ENCODE results near the gene SLC6A4. TPM values are rescaled to one million over a fixed set of nuclear protein-coding genes. Genes with fewer than 3 reads are reported as not detected.

Gene SLC6A4
- total RNA-seq, 1 experiment from 2014 or later = 0.02 TPM

DNA sequence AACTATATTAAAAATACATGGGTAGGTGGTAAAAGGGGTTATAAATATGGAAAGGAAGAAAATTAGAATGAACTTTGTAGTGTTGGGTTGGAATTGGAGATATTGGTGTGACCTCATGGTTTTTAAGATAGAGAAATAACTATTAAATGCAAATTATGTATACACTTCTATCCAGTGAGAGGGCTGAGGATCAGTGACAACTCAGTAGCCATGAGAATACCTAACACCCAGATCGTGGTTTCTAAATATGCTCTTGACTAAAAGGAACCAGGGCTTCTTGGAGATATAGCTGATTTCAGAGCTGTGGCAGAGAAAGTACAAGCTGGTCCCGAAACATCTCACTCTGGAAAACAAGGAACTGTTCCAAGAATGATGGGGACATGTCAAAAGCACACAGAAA lies 44.4 kb downstream of the SLC6A4 start:
- Histone ChIP-seq H2BK20ac (ENCODE audit: low read depth, low read length, poor library complexity, severe bottlenecking) (no peak overlapping the region), H3T11ph (ENCODE audit: low read length) (no peak overlapping the region), H3K18ac (ENCODE audit: insufficient read length, low read depth, low read length) (no peak overlapping the region), H2BK15ac (ENCODE audit: low read depth, low read length) (no peak overlapping the region), H3K4me1 (ENCODE audit: insufficient read depth, low read length) (no peaks in the 10 kb centered on the region), H2BK120ac (ENCODE audit: low read depth, low read length, poor library complexity, severe bottlenecking) (no peak overlapping the region), H2BK5ac (ENCODE audit: insufficient read length, low read length) (no peak overlapping the region), H3K9ac (ENCODE audit: extremely low read depth, insufficient read length, low read length) (no peak overlapping the region), H3K79me1 (ENCODE audit: insufficient read depth, low read depth, low read length, poor library complexity, severe bottlenecking) (no peaks in the 10 kb centered on the region), H4K20me1 (ENCODE audit: control insufficient read depth, insufficient read depth, insufficient read length) (no peaks in the 10 kb centered on the region), H3K23ac (ENCODE audit: insufficient read length, low read depth, low read length) (no peak overlapping the region), H3K9me3 (ENCODE audit: control insufficient read depth, low read depth, low read length) (no peaks in the 10 kb centered on the region), H4K5ac (ENCODE audit: insufficient read length, low read depth, low read length) (no peak overlapping the region), H3K79me2 (ENCODE audit: insufficient read depth, low read length) (no peaks in the 10 kb centered on the region), H3K27ac (ENCODE audit: insufficient read length, low read depth, low read length) (no peak overlapping the region), H4K91ac (ENCODE audit: insufficient read length, low read depth, low read length) (no peak overlapping the region), H3K4me2 (ENCODE audit: insufficient read depth, insufficient read length, low read length) (no peak overlapping the region), H3K4ac (ENCODE audit: low read depth, low read length) (no peak overlapping the region), H3K27me3 (ENCODE audit: insufficient read depth, low read length) (no peaks in the 10 kb centered on the region), H3K14ac (ENCODE audit: insufficient read depth, low read length) (no peak overlapping the region), H3K23me2 (ENCODE audit: insufficient read length, low read depth, low read length, poor library complexity, severe bottlenecking) (no peaks in the 10 kb centered on the region), H2BK12ac (ENCODE audit: insufficient read length, low read depth, low read length) (no peak overlapping the region), H2AK5ac (ENCODE audit: insufficient read length, low read length) (no peak overlapping the region), H2AFZ (ENCODE audit: low read length) (no peak overlapping the region), H3K56ac (ENCODE audit: insufficient read length, low read depth, low read length) (no peak overlapping the region), H4K8ac (replicated peaks; ENCODE audit: insufficient read length, low read depth, low read length) (no peak overlapping the region)
- Mint-ChIP-seq H3K36me3 (ENCODE audit: insufficient read depth in 1 of 3, low read depth in 3 of 3) (peaks cover 0 to 3% (median 0%) of the 10 kb centered on the region in 3 experiments; a peak in 2 of 7 replicates), H3K4me1 (no peaks in the 10 kb centered on the region), H3K9me3 (no peaks in the 10 kb centered on the region), H3K4me3 (no peak overlapping the region), H3K27ac (no peak overlapping the region), H3K27me3 (ENCODE audit: low read depth) (no peaks in the 10 kb centered on the region; the same call in 1 of the 2 replicates)
- DNase-seq = no peak
- TF ChIP-seq, protein P1, sequence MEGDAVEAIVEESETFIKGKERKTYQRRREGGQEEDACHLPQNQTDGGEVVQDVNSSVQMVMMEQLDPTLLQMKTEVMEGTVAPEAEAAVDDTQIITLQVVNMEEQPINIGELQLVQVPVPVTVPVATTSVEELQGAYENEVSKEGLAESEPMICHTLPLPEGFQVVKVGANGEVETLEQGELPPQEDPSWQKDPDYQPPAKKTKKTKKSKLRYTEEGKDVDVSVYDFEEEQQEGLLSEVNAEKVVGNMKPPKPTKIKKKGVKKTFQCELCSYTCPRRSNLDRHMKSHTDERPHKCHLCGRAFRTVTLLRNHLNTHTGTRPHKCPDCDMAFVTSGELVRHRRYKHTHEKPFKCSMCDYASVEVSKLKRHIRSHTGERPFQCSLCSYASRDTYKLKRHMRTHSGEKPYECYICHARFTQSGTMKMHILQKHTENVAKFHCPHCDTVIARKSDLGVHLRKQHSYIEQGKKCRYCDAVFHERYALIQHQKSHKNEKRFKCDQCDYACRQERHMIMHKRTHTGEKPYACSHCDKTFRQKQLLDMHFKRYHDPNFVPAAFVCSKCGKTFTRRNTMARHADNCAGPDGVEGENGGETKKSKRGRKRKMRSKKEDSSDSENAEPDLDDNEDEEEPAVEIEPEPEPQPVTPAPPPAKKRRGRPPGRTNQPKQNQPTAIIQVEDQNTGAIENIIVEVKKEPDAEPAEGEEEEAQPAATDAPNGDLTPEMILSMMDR (conservative IDR thresholded peaks at IDR 0.05) = no peak
- WGBS (ENCODE audit: extremely low coverage, insufficient read length, low lambda C conversion rate) = no CpG with 5 or more reads among the region's 2 CpGs

Measured in H9 (cell line).